ENCODE data around the gene ZNF516. TPM values are rescaled to one million over a fixed set of nuclear protein-coding genes. Genes with fewer than 3 reads are reported as not detected.

The ZNF516 gene
- total RNA-seq, 3 donors from 2014 or later (not counting 1 experiment from before 2014, with no cell fraction given) = 49.1 to 60.0 (median 52.4) TPM

DNA sequence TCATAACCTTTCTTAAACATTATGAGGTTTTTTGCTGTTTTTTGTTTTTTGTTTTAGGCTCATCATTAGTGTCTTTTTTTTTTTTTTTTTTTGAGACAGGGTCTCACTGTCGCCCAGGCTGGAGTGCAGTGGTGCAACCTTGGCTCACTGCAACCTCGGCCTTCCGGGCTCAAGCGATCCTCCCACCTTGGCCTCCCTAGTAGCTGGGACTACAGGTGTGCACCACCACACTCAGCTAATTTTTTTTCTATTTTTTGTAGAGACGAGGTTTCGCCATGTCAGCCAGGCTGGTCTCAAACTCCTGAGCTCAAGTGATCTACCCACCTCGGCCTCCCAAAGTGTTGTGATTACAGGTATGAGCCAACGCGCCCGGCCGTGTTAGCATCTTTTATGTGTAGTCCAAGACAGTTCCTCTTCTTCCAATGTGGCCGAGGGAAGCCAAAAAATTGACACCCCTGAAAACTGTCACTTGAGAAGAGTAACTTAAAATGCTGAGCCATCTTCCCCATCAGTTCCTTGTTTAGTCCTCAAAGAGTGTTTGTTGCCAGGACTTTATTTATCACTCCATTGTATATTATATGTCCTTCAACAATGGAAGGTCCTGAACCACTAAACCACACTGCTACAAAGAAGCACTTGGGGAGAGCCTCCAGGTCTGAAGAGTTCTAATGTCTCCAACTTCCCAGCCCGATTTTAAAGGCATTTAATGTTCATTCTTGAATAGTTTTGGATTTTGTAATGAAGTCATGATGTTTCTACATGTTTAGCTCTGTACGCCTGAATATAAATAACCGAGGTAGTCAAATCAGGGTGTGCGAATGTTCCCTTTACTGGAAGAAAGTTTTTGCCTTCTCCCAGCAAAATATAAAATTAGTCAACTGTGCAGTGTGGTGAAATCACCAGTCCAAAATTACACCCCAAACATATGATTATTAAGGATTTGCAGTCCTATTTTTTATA is 26.4 kb downstream of the ZNF516 start:
- 87% methylated on average over 16 of the region's 16 CpGs for WGBS (ENCODE audit: insufficient coverage)
- H3K4me1 ChIP-seq (ENCODE audit: control insufficient read depth, insufficient read depth, low read length) = peaks cover 24% of the 10 kb centered on the region
- H3K4me3 ChIP-seq (ENCODE audit: low read length) = no peak overlapping the region
- no peak overlapping the region for H3K27ac ChIP-seq (ENCODE audit: low read length)
- no peaks in the 10 kb centered on the region for H3K9me3 Mint-ChIP-seq
- no peaks in the 10 kb centered on the region for H3K36me3 Mint-ChIP-seq
- TF ChIP-seq, protein P1, sequence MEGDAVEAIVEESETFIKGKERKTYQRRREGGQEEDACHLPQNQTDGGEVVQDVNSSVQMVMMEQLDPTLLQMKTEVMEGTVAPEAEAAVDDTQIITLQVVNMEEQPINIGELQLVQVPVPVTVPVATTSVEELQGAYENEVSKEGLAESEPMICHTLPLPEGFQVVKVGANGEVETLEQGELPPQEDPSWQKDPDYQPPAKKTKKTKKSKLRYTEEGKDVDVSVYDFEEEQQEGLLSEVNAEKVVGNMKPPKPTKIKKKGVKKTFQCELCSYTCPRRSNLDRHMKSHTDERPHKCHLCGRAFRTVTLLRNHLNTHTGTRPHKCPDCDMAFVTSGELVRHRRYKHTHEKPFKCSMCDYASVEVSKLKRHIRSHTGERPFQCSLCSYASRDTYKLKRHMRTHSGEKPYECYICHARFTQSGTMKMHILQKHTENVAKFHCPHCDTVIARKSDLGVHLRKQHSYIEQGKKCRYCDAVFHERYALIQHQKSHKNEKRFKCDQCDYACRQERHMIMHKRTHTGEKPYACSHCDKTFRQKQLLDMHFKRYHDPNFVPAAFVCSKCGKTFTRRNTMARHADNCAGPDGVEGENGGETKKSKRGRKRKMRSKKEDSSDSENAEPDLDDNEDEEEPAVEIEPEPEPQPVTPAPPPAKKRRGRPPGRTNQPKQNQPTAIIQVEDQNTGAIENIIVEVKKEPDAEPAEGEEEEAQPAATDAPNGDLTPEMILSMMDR (IDR thresholded peaks at IDR 0.05) = no peak
- H3K4me3 Mint-ChIP-seq = peak overlapping the region; percentile 87
- H3K4me1 Mint-ChIP-seq = peaks cover 46 to 51% of the 10 kb centered on the region in 2 donors
- H3K27ac Mint-ChIP-seq = peak overlapping the region; percentile 75 to 92
- no peaks in the 10 kb centered on the region for H3K9me3 ChIP-seq (ENCODE audit: control insufficient read depth, insufficient read depth, low read length)
- intact Hi-C loops (cut with micrococcal nuclease) = no loop called here
- no peaks in the 10 kb centered on the region for H3K27me3 Mint-ChIP-seq (ENCODE audit: low read depth in 2 of 2)
- no peak for DNase-seq
- no peaks in the 10 kb centered on the region for H3K36me3 ChIP-seq (ENCODE audit: control insufficient read depth, insufficient read depth, low read length)
- no peak for ATAC-seq
- H3K27me3 ChIP-seq (ENCODE audit: control insufficient read depth, insufficient read depth, low read length) = no peaks in the 10 kb centered on the region

DNA sequence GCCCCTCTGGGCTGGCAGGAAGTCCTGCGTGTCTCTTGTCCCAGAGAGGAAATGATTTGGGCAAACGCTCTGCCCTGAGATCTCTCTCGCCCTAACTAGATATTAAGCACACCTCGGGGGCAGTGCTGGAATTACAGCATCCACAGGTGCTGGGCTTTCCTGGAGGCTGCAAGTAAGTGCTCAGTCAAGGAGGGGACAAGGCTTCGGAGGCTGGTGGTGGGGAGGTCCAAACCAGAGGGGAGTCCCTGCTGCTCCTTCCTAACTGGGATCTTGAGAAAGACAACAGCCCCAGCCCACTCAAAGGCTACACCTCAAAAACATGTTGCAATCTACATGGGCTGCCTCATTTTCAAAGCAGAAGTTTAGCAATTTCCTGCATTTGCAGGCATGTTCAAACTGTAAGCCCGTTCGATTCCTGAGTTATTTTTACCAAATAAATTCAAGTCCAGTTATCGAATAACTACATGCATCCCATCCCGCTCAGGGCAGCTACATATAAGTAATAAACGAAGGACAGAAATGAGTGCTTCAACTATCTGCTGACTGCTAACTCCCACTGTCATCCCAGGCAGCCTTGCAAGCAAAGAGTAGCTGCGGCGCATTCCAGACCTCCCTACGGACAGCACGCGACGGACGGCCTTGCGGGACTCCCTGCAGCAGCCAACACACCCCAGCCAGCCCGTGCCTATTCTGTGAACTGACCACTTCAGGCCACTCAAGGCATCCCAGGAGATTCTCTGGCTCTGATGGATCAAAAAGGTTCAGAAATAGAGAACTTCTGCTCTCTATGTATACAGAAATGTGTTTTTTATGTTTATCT is 27.5 kb downstream of the ZNF516 start:
- peak; percentile 53 to 62 (median 62) for ATAC-seq

DNA sequence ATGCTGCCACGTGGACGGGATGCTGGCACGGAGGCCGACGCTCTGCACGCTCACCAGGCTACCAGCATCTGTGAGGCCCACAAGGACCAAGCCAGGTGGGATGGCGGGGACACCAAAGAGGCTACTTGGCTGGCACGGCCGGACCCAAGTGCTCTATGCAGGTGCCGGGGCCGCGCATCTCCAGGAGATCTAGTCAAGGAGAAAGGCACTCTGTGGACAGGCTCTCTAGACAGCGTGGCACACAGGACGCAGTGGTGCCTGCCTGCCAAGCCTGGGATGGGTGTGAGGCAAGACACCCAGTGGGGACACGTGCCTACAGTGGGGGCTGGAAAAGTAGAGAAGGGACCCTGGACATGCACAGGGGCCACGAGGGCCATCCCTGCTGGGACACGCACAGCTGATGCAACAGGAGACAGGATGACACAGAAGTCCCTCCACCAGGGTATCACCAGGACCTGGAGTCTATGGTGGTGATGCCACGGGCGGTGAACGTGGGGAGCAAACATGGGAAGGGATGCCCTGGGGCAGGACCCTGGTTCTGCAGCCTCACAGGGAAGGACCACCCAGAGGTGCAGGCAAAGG is 28.5 kb downstream of the ZNF516 start:
- Histone ChIP-seq H3K4me1 (ENCODE audit: control insufficient read depth, insufficient read depth, low read length) (peaks cover 24% of the 10 kb centered on the region), H3K9me3 (ENCODE audit: control insufficient read depth, insufficient read depth, low read length) (no peaks in the 10 kb centered on the region), H3K27me3 (ENCODE audit: control insufficient read depth, insufficient read depth, low read length) (no peaks in the 10 kb centered on the region), H3K36me3 (ENCODE audit: control insufficient read depth, insufficient read depth, low read length) (no peaks in the 10 kb centered on the region), H3K27ac (ENCODE audit: low read length) (peak overlapping the region; percentile 24), H3K4me3 (ENCODE audit: low read length) (no peak overlapping the region)
- no peak for DNase-seq
- 87% methylated on average over 20 of the region's 20 CpGs for WGBS (ENCODE audit: insufficient coverage)
- Mint-ChIP-seq H3K4me1 (peaks cover 32 to 49% of the 10 kb centered on the region in 2 donors), H3K4me3 (peak overlapping the region; percentile 54), H3K36me3 (no peaks in the 10 kb centered on the region), H3K27ac (peak overlapping the region; percentile 75 to 92), H3K27me3 (ENCODE audit: low read depth in 2 of 2) (no peaks in the 10 kb centered on the region), H3K9me3 (no peaks in the 10 kb centered on the region)
- TF ChIP-seq, protein P1 (IDR thresholded peaks at IDR 0.05) = no peak
- intact Hi-C loops (cut with micrococcal nuclease) = no loop called here
- peak; percentile 18 to 46 (median 29) for ATAC-seq

More for the DNA sequence above, 27.5 kb downstream of the ZNF516 start:
- 28% methylated on average over 19 of the region's 19 CpGs for WGBS (ENCODE audit: insufficient coverage)
- no peaks in the 10 kb centered on the region for H3K9me3 ChIP-seq (ENCODE audit: control insufficient read depth, insufficient read depth, low read length)
- no peaks in the 10 kb centered on the region for H3K9me3 Mint-ChIP-seq
- DNase-seq = peak in 1 of 2 donors; percentile 11
- peak overlapping the region; percentile 75 to 92 for H3K27ac Mint-ChIP-seq
- H3K27ac ChIP-seq (ENCODE audit: low read length) = peak overlapping the region; percentile 70
- H3K4me3 ChIP-seq (ENCODE audit: low read length) = no peak overlapping the region
- intact Hi-C loops (cut with micrococcal nuclease) = no loop called here
- peak overlapping the region; percentile 87 for H3K4me3 Mint-ChIP-seq
- H3K36me3 Mint-ChIP-seq = no peaks in the 10 kb centered on the region
- H3K4me1 Mint-ChIP-seq = peaks cover 43 to 51% of the 10 kb centered on the region in 2 donors
- no peaks in the 10 kb centered on the region for H3K27me3 Mint-ChIP-seq (ENCODE audit: low read depth in 2 of 2)
- H3K4me1 ChIP-seq (ENCODE audit: control insufficient read depth, insufficient read depth, low read length) = peaks cover 24% of the 10 kb centered on the region
- H3K27me3 ChIP-seq (ENCODE audit: control insufficient read depth, insufficient read depth, low read length) = no peaks in the 10 kb centered on the region
- TF ChIP-seq, protein P1 (IDR thresholded peaks at IDR 0.05) = no peak
- H3K36me3 ChIP-seq (ENCODE audit: control insufficient read depth, insufficient read depth, low read length) = no peaks in the 10 kb centered on the region
